KOPT-K1 (cell line): Measurements from ENCODE around the gene HDAC6.
"Not testable (repeated sequence)": the region's sequence is repeated elsewhere in the genome, so short reads cannot be mapped to it uniquely, and the experiment has no call there.

Experiments
- H3K27ac ChIP-seq: fragments of 200-600 bp; sonication (generic); 2 replicates; pipeline ENCODE4 v1.5.1; 2016; ENCODE audit warnings: antibody characterized with exemption, mild to moderate bottlenecking, low read depth, low read length; ENCODE audit not compliant: poor library complexity, severe bottlenecking
- H3K36me3 ChIP-seq: fragments of 200-600 bp; sonication (generic); 2 replicates; pipeline ENCODE4 v1.5.1; 2017; ENCODE audit warnings: antibody characterized with exemption, mild to moderate bottlenecking, low read length, moderate library complexity; ENCODE audit not compliant: insufficient read depth
- H3K9me3 ChIP-seq: fragments of 200-600 bp; sonication (generic); 2 replicates; pipeline ENCODE4 v1.5.1; 2017; ENCODE audit warnings: antibody characterized with exemption, low read length, mild to moderate bottlenecking; ENCODE audit not compliant: insufficient read depth, poor library complexity, severe bottlenecking

The HDAC6 gene

GRCh38 chrX:48872017-48872416, 70.2 kb downstream of the HDAC6 start:
- H3K36me3 ChIP-seq, H3K27ac ChIP-seq, H3K9me3 ChIP-seq: not testable (repeated sequence)
